Measurements from ENCODE around the gene BCAS3.

Gene BCAS3

GRCh38 chr17:61422869-61423268 is 745.2 kb downstream of the BCAS3 start:
- Histone ChIP-seq H3K4ac (ENCODE audit: low read depth, low read length) (no peak overlapping the region), H3K4me1 (ENCODE audit: control insufficient read depth, low read depth, low read length) (no peaks in the 10 kb centered on the region), H3K23ac (ENCODE audit: low read length) (no peak overlapping the region), H4K8ac (ENCODE audit: low read depth, low read length) (no peak overlapping the region), H2BK5ac (ENCODE audit: low read length) (no peak overlapping the region), H3K56ac (ENCODE audit: low read length) (no peak overlapping the region), H3K18ac (ENCODE audit: low read length) (no peak overlapping the region), H3K4me3 (ENCODE audit: low read length) (no peak overlapping the region), H3K36me3 (ENCODE audit: control insufficient read depth, insufficient read depth, low read length) (no peaks in the 10 kb centered on the region), H4K5ac (ENCODE audit: low read length) (no peak overlapping the region), H3K79me1 (ENCODE audit: low read length) (no peaks in the 10 kb centered on the region), H3K79me2 (ENCODE audit: control insufficient read depth, insufficient read depth, low read length) (no peaks in the 10 kb centered on the region), H2AK5ac (ENCODE audit: low read length) (no peak overlapping the region), H3K27ac (ENCODE audit: low read depth, low read length) (no peak overlapping the region), H3K9ac (ENCODE audit: low read length) (no peak overlapping the region), H2BK15ac (replicated peaks; ENCODE audit: low read depth) (no peak overlapping the region), H3K27me3 (ENCODE audit: insufficient read depth, low read length, poor library complexity) (no peaks in the 10 kb centered on the region), H2BK120ac (ENCODE audit: low read depth, low read length) (no peak overlapping the region), H3K4me2 (ENCODE audit: low read length) (no peak overlapping the region)
- DNase-seq: no peak
- no CpG with 5 or more reads among the region's 2 CpGs for WGBS (ENCODE audit: extremely low coverage, insufficient coverage, low lambda C conversion rate)

GRCh38 chr17:61423967-61424649 is 746.5 kb downstream of the BCAS3 start:
- no peak overlapping the region for H2AK5ac ChIP-seq (ENCODE audit: low read length)
- no peak overlapping the region for H3K4me2 ChIP-seq (ENCODE audit: low read length)
- no peak overlapping the region for H4K8ac ChIP-seq (ENCODE audit: low read depth, low read length)
- DNase-seq: no peak
- H3K79me2 ChIP-seq (ENCODE audit: control insufficient read depth, insufficient read depth, low read length): no peaks in the 10 kb centered on the region
- no peak overlapping the region for H2BK15ac ChIP-seq (replicated peaks; ENCODE audit: low read depth)
- no CpG with 5 or more reads among the region's 10 CpGs for WGBS (ENCODE audit: extremely low coverage, insufficient coverage, low lambda C conversion rate)
- H3K9ac ChIP-seq (ENCODE audit: low read length): no peak overlapping the region
- no peak overlapping the region for H3K4ac ChIP-seq (ENCODE audit: low read depth, low read length)
- no peaks in the 10 kb centered on the region for H3K36me3 ChIP-seq (ENCODE audit: control insufficient read depth, insufficient read depth, low read length)
- no peaks in the 10 kb centered on the region for H3K79me1 ChIP-seq (ENCODE audit: low read length)
- H4K5ac ChIP-seq (ENCODE audit: low read length): no peak overlapping the region
- H3K56ac ChIP-seq (ENCODE audit: low read length): no peak overlapping the region
- no peak overlapping the region for H3K23ac ChIP-seq (ENCODE audit: low read length)
- H3K4me1 ChIP-seq (ENCODE audit: control insufficient read depth, low read depth, low read length): no peaks in the 10 kb centered on the region
- no peak overlapping the region for H2BK5ac ChIP-seq (ENCODE audit: low read length)
- no peaks in the 10 kb centered on the region for H3K27me3 ChIP-seq (ENCODE audit: insufficient read depth, low read length, poor library complexity)
- no peak overlapping the region for H2BK120ac ChIP-seq (ENCODE audit: low read depth, low read length)
- H3K27ac ChIP-seq (ENCODE audit: low read depth, low read length): no peak overlapping the region
- no peak overlapping the region for H3K18ac ChIP-seq (ENCODE audit: low read length)
- H3K4me3 ChIP-seq (ENCODE audit: low read length): no peak overlapping the region

GRCh38 chr17:61425682-61426481 is 748.2 kb downstream of the BCAS3 start:
- DNase-seq: peak; percentile 72
- no peak overlapping the region for H3K4me3 ChIP-seq (ENCODE audit: low read length)
- H4K8ac ChIP-seq (ENCODE audit: low read depth, low read length): no peak overlapping the region

GRCh38 chr17:61426482-61427304 is 749.0 kb downstream of the BCAS3 start:
- no peaks in the 10 kb centered on the region for H3K27me3 ChIP-seq (ENCODE audit: insufficient read depth, low read length, poor library complexity)
- H3K56ac ChIP-seq (ENCODE audit: low read length): no peak overlapping the region
- H3K4ac ChIP-seq (ENCODE audit: low read depth, low read length): no peak overlapping the region
- no peak overlapping the region for H2BK120ac ChIP-seq (ENCODE audit: low read depth, low read length)
- H3K79me1 ChIP-seq (ENCODE audit: low read length): no peaks in the 10 kb centered on the region
- no peak overlapping the region for H2AK5ac ChIP-seq (ENCODE audit: low read length)
- H3K18ac ChIP-seq (ENCODE audit: low read length): no peak overlapping the region
- no peak overlapping the region for H2BK15ac ChIP-seq (replicated peaks; ENCODE audit: low read depth)
- DNase-seq: no peak
- H4K5ac ChIP-seq (ENCODE audit: low read length): no peak overlapping the region
- H3K9ac ChIP-seq (ENCODE audit: low read length): no peak overlapping the region
- no peak overlapping the region for H3K27ac ChIP-seq (ENCODE audit: low read depth, low read length)
- H3K23ac ChIP-seq (ENCODE audit: low read length): no peak overlapping the region
- H3K79me2 ChIP-seq (ENCODE audit: control insufficient read depth, insufficient read depth, low read length): no peaks in the 10 kb centered on the region
- no peaks in the 10 kb centered on the region for H3K4me1 ChIP-seq (ENCODE audit: control insufficient read depth, low read depth, low read length)
- no peak overlapping the region for H3K4me3 ChIP-seq (ENCODE audit: low read length)
- WGBS (ENCODE audit: extremely low coverage, insufficient coverage, low lambda C conversion rate): 100% methylated on average over 2 of the region's 10 CpGs
- no peak overlapping the region for H2BK5ac ChIP-seq (ENCODE audit: low read length)
- H3K4me2 ChIP-seq (ENCODE audit: low read length): no peak overlapping the region
- H4K8ac ChIP-seq (ENCODE audit: low read depth, low read length): no peak overlapping the region
- H3K36me3 ChIP-seq (ENCODE audit: control insufficient read depth, insufficient read depth, low read length): no peaks in the 10 kb centered on the region

More at GRCh38 chr17:61425682-61426481, 748.2 kb downstream of the BCAS3 start:
- Histone ChIP-seq H3K23ac (ENCODE audit: low read length) (no peak overlapping the region), H3K4me2 (ENCODE audit: low read length) (no peak overlapping the region), H2AK5ac (ENCODE audit: low read length) (no peak overlapping the region), H2BK5ac (ENCODE audit: low read length) (no peak overlapping the region), H3K4me1 (ENCODE audit: control insufficient read depth, low read depth, low read length) (no peaks in the 10 kb centered on the region), H4K5ac (ENCODE audit: low read length) (no peak overlapping the region), H2BK15ac (replicated peaks; ENCODE audit: low read depth) (no peak overlapping the region), H3K9ac (ENCODE audit: low read length) (no peak overlapping the region), H3K18ac (ENCODE audit: low read length) (no peak overlapping the region), H3K27ac (ENCODE audit: low read depth, low read length) (no peak overlapping the region), H3K36me3 (ENCODE audit: control insufficient read depth, insufficient read depth, low read length) (no peaks in the 10 kb centered on the region), H3K79me1 (ENCODE audit: low read length) (no peaks in the 10 kb centered on the region), H2BK120ac (ENCODE audit: low read depth, low read length) (no peak overlapping the region), H3K4ac (ENCODE audit: low read depth, low read length) (no peak overlapping the region), H3K27me3 (ENCODE audit: insufficient read depth, low read length, poor library complexity) (no peaks in the 10 kb centered on the region), H3K56ac (ENCODE audit: low read length) (peak overlapping the region; percentile 15), H3K79me2 (ENCODE audit: control insufficient read depth, insufficient read depth, low read length) (no peaks in the 10 kb centered on the region)
- no CpG with 5 or more reads among the region's 11 CpGs for WGBS (ENCODE audit: extremely low coverage, insufficient coverage, low lambda C conversion rate)

GRCh38 chr17:61427567-61427966 is 749.9 kb downstream of the BCAS3 start:
- no peak overlapping the region for H3K4me3 ChIP-seq (ENCODE audit: low read length)
- no peaks in the 10 kb centered on the region for H3K4me1 ChIP-seq (ENCODE audit: control insufficient read depth, low read depth, low read length)
- H3K9ac ChIP-seq (ENCODE audit: low read length): no peak overlapping the region
- no peak overlapping the region for H3K18ac ChIP-seq (ENCODE audit: low read length)
- H3K27me3 ChIP-seq (ENCODE audit: insufficient read depth, low read length, poor library complexity): no peaks in the 10 kb centered on the region
- no peak overlapping the region for H2BK120ac ChIP-seq (ENCODE audit: low read depth, low read length)
- H3K4me2 ChIP-seq (ENCODE audit: low read length): no peak overlapping the region
- no peak overlapping the region for H2AK5ac ChIP-seq (ENCODE audit: low read length)
- H3K4ac ChIP-seq (ENCODE audit: low read depth, low read length): no peak overlapping the region
- no peak for DNase-seq
- no peak overlapping the region for H4K5ac ChIP-seq (ENCODE audit: low read length)
- no peak overlapping the region for H3K56ac ChIP-seq (ENCODE audit: low read length)
- H4K8ac ChIP-seq (ENCODE audit: low read depth, low read length): no peak overlapping the region
- H2BK5ac ChIP-seq (ENCODE audit: low read length): no peak overlapping the region
- no peak overlapping the region for H2BK15ac ChIP-seq (replicated peaks; ENCODE audit: low read depth)
- H3K79me1 ChIP-seq (ENCODE audit: low read length): no peaks in the 10 kb centered on the region
- no peaks in the 10 kb centered on the region for H3K36me3 ChIP-seq (ENCODE audit: control insufficient read depth, insufficient read depth, low read length)
- no peaks in the 10 kb centered on the region for H3K79me2 ChIP-seq (ENCODE audit: control insufficient read depth, insufficient read depth, low read length)
- H3K23ac ChIP-seq (ENCODE audit: low read length): no peak overlapping the region
- H3K27ac ChIP-seq (ENCODE audit: low read depth, low read length): no peak overlapping the region

All from mesendoderm (in vitro differentiated cells).